Central memory CD4-positive, alpha-beta T cell (primary cell): Measurements from ENCODE around the gene RAC2.

ENCODE experiments used
- DNase-seq: peaks from one replicate; pipeline ENCODE4 v3.0.0; 2022
- total RNA-seq, 3 experiments: gene quantifications; one replicate each; lab custom pipeline; 2026; lab: John Stamatoyannopoulos, UW

Gene RAC2
- 188 to 201 (median 192) reads per million in 3 experiments for total RNA-seq

DNA sequence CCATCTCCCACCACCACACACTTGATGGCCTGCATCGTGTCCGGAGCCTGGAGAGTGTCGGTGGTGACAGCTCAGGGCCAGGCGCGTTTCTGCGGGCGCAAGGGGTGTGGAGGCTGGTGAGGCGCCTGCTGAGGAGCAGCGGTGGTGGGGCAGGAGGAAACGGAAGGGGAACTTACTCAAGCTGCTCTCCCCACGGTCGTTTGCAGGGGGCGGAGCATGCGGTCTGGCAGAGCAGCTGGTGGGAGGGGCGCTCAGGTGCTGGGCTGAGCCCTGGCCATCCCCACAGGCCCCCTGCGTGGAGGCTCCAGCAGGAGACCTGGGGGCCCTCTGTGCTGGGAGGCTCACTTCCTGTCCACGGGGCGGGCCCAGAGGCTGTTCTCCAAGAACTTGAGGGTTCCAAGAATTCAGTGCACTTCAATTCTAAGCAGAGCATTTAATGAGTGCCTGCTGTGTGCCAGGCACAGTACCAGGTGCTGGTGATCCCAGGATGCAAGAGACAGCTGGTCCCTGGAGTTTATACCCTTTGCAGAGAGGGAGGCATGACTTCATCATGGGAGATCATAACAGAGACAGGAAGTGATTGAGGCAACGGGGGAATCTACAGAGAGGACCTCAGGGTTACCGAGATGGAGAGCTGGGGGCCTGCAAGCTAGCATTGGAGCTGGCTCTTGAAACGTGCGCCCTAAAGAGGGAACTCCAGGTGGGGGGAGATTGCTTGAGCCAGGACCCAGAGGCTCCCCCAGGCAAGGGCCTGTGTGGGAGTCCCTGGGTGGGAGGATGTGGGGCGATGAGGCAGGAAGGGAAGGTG is at the start of gene RAC2:
RAC2 (minus strand) TSS at position 156 of the 808 bp plus-strand sequence; CDS start at position 35, 121 bp downstream.
- peak; percentile 77 for DNase-seq

DNA sequence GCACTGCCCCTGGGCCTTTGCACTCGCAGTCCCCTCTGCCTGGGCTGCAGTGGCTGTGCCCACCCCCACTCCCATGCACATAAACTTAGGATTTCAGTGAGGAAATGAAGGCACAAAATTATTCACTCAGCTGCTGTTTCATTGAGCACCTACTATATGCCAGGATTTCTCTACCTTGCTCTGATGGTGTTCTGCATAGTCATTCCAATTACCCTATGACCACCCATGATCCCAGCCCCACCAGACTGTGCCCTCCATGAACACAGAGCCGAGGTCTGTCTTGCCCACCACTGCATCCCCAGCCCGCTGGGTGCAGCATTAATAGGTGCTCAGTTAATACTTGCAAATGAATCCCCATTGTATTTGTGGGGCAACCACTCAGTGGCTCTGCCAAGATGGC is 49.1 kb upstream of the RAC2 start:
- no peak for DNase-seq

DNA sequence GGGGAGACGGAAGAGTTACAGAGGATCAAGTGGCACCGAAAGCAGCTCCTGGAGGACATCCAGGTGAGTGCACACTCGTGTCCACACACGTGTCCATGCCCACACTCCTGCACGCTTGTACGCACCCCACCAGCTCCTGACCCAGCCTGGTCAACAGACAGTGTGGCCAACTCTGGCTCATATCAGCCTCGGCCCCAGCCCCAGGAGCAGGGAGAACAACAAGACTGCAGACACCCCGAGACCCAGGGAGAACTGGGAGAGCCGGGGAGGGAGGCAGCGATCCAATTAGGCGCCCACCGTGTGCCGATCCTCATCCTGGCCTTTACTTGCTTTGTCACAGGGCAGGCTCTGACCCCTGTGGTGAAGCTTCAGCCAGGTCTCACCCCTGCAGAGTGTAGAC is 48.6 kb upstream of the RAC2 start:
- no peak for DNase-seq

DNA sequence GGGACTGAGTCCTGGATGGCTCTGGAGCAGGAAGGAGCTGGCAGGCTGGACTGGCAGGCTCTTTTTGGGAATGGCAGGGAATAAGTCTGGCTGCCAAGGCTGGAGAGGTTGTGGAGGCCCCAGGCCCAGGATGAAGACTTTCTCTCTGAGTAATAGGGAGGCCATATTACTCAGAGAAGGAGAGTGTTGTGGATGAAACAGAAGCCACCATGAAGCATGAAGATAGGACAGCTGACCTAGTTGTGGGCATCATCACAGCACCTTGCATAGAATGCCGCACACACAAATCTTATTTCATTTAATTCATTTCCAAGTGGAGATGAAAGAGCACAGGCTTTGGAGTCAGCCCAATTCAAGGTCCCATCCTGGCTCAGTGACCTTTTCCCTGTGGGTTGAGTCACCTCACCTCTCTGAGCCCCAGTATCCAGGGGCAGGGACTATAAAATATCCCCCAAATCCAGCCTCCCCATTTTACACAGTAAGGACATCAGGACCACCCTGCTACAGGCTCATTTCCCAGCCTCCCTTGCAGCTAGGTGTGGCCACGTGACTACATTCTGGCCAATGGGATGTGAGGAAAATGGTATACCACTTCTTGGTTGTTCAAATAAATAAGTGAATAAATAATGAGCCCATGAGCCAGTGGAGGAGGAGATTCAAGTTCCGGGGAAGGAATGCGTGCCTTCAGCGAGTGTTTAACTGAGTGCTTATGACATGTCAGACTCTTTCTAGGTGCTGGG is 47.7 kb upstream of the RAC2 start:
- DNase-seq: no peak

DNA sequence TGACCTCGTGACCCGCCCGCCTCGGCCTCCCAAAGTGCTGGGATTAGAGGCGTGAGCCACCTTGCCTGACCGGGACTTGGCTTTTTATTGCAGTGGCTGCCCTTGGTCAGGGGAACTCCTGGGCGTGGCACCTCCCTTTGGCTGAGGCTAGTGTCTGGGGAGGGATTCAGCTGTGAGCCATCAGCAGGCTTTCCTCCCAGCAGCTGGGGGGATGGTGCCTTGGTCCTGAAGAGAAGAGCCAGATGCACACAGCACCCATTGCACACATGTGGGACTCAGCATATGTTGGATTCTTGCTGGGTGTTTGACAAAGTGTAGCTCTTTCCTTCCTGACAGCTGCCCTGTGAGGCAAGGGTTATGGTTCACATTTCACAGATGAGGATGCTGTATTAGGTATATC is 46.7 kb upstream of the RAC2 start:
- DNase-seq: no peak

DNA sequence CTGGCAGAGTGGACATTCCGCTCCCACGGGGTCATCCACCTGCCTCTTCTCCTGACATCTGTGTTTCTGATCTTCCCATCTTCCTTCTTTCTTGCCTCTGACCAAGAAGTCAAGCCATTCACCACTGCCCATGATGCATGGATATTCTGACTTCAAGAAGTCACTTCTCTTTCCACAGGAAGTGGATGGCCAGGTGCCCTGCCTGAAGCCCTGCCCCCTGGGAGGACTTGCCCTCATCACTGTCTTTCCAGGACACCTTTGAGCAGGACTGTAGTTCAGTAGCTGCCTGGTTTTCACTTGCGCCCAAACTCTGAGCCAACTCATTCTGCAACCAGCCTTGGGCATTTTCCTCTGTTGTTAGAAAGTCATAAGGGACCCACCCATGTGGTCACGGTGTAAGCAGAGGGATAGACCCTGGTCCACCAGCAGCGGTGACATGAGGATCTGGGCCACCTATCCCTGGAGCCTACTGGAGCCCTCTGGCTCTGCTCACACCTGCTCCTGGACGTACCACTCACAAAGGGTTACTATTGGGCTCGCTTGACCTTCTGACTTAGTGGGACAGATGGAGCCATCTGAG is 45.2 kb upstream of the RAC2 start:
- DNase-seq: no peak

DNA sequence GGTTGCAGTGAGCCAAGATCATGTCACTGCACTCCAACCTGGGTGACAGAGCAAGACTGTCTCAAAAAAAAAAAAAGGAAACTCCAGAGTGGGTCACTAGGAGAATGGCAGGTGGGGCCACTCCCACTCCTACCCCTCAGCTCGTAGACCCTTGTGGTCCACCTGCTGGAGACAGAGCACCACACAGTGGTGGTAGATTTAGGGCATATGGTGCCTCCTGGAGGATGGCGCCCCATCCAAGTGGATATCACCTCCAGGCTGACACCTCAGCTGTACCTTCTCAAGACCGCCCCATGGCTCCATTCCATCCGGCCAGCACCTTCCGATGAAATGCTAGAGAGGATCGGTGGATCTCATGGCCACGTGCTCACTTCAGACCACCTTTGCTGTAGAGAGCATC is 44.5 kb upstream of the RAC2 start:
- DNase-seq: no peak

DNA sequence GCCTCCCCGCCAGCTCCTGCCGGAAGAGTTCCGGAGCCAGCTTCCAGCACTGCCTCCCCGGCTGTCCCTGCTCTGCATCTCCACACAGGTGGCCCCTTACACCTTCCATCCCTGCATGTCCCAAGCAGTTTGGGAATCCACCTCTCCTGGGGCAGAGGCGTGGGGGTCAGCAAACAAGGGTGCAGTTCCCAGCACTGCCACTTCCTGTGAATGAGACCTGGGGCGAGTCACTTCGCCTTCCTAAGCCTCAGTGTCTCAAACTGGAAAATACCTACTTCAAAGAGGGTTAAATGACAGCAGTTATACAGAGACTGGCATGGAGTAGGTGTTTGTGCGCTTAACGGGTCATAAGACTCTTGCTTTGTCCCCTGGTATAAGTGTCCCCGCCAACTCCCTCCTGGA is 43.5 kb upstream of the RAC2 start:
- DNase-seq: no peak

DNA sequence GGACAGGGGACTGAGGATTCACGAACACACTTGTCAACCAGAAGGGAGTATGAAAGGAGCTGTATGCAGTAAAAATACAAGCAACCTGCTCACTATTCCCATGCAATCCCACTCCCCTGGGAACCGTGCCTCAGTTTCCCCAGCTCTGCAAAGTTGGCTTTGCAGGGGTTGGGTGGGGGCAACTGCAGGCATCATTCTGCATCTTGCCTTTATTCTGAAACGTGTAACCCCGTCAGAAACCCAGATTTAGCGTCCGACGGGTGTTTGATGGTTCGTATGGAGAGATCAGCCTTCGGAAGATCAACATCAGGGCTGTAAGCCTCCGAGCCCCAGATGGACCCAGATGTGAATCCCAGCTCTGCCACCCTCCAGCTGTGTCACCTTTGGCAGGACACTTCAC is 41.9 kb upstream of the RAC2 start:
- DNase-seq: no peak

DNA sequence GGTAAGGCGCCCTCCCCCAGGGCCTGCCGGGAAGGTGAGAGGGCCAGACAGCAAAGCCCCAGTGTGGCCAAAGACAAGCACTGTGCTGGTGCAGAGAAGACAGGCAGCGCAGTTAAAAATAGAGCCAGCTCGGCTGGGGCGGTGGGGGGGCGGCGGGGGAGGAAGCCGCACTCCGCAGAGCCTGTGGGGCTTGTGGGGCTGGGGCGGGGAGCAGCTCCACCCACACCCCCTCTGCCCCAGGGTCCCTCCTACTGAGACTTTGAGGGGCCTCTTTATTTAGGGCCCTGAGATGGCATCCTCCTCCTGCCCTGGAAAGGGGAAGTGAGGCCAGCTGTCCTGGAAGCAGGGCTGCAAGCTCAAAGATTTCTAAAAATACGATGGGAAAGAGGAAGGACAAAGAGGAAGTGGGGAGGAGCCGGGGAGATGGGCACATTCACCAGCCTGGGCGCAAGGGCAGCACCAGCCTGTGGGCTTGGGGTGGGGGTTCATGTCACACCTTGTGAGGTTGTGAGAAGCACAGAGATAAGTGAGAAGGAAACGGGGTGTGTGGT is 40.8 kb upstream of the RAC2 start:
- DNase-seq: peak; percentile 33

DNA sequence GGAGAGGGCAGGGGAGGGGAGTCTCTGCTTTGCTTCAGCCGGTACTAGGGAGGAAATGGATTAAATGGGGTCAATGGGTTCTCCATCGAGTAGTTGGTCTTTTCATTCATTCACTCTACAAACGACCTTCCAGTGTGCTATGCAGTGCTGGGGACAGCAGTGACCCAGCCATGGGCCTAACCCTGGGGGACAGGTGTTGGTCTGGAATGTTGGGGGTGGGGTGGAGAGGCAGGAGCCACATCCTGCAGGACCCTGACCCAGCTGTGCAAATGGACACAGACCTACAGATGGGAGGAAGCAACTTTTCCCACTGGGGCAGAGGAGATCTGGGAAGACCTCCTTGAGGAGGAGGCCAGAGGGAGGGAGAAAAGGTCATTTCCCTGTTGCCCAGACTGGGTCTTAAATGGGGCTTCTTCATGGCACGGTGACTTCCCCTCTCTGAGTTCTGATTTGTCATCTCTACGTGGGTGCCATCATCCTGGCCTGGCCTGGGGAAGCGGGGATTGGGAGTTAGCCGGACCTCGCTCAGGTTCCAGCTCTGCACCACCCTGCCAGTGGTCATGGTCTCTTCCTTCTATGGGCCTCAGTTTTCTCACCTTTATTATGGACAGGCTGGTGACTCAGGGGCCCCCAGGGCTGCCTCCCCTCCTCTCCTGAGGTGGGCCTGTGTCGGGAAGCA is 40.2 kb upstream of the RAC2 start:
- DNase-seq: no peak

DNA sequence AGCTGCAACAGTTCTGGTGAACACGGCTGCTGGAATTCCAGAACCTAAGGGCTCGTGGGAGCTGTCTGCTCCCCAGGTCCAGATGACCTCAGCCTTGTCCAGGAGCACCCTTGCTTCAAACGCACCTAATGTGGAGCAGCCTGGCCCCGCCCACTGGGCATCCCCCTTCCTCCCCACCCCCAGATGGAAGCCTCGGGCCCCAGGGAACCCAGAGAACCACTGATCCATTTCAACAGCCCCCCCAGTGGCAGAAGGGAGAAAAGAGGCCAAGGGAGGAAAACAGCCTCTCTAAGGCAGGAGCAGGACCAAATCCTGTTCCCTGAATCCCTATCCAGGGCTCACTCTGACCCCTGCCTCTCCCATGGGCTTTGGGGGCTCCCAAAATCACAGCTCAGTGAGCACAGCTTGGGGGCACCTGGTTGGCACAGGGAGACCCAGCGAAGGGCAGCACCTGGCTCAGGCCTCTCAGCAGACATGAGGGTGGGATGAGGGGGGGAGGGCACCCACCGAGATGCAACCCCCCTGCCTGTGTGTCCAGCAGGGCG is 39.4 kb upstream of the RAC2 start:
- peak; percentile 60 for DNase-seq

DNA sequence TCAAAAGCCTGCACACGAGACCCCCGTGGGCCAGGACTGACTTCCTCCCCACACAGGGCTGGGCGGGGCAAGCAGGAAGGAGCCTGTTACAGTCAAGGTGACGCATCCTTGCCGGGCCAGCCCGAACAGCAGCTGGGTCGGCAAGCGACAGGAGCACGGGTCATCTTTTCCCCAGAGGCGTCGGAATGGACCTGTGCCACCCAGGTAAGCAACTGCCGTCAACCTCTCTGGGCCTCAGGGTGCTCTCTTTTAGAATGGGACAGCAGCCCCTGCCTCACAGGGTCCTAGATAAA is 38.3 kb upstream of the RAC2 start, which contains the start of gene CYTH4:
CYTH4 (plus strand) TSS at position 124 of the 293 bp plus-strand sequence; CDS start at position 186, 62 bp downstream.
- DNase-seq: peak; percentile 63

DNA sequence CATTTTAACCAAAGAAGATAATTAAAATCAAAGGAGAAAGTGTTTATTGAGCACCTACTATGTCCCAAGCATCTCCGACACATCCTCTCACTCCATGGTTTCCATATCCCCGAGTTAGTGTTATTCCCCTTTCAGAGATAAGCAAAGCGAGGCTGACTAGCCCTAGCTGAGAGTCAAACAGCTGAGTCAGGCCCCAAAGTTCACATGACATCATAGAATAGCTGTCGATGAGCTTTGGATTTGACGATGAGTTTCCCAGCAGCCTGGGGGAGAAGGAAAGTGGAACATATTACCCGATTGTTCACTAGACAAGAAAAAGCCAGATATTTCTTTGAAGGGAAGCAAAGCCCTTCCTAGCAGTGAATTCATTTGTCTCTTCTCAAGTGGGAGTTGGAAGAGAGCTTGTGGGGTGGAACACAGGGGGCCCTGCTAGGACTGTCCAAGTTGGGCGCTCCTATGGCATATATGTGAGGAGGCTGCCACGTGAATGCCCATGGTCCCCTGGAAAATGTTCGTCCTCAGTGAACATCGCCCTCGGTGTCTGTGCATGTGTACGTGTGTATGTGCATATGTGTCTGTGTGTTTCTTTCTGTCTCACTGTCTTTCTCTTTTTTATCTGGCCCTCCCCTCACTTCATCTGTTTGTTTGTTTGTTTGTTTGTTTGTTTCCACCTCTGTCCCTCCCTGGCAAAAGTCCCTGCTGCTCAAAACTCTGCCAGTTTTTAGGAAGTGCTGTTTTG is 37.7 kb upstream of the RAC2 start:
- DNase-seq: no peak

DNA sequence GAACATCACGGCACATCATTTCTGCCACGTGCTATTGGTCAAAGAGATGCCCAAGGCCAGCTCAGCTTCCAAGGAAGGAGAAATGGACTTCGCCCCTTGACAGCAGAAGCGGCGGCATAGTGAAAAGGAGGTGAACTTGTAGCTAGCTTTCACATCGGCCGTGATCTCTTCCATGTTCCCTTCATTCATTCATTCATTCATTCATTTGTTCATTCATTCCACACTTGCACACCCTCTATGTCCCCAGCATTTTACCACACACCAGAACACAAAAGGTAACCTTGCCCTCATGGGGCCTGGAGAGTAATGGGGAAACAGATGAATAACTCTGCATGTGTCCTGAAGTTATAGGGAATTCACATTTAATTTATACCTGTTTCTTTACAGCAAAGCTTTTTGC is 37.1 kb upstream of the RAC2 start:
- no peak for DNase-seq

DNA sequence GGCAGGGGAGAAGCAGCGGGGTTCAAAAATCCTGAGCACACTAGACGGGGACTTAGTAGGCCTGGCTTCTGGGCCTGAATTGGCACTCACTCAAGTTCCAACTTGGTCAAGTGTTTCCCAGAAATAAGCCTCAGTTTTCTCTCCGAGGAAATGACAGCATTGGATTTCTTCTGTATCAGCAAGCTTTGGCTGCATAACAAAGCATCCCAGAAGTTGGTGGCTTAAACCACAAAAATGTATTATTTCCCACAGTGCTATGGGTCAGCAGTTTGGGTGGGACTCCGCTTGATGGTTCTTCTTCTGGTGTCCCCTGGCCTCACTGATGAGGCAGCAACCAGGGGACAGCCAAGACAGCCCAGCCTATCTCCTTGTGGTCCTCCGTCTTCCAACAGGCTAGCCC is 36.6 kb upstream of the RAC2 start:
- DNase-seq: no peak

DNA sequence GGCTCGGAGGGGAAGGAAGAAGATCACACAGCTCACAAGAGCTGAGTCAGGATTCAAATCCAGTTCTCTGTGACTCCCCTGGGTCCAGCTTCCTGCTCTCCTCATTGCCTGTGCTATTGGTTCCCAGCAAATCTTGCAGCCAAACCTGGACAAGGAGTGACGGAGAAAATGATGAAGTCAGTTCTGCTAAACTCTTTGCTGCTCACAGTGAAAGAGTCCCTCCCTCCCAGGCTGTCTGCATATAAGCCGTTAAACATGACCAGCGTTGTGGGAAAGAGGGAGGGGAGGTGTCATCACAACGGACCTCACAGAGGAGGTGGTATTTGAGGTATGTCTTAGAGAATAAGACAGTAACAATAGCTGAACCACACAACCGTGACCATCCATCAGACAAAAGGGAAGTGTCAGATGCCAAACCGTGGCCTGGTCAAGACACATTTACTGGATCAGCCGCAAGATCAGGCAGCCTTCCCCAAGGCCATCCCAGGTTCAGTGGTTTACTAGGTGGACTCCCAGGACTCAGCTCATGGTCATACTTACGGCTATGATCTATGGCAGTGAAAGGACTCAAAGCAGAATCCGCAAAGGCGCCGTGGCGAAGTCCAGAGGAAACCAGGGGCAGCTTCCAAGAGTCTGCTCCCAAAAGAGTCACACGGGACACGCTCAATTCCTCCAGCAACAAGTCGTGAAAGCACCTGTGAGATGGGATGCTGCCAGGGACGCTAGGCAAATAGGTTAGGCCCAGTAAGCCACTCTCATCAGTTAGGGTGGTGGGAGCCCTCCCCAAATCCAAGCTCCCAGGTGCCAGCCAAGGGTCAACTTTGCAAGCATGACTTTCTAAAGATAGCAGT is 35.5 kb upstream of the RAC2 start:
- no peak for DNase-seq

DNA sequence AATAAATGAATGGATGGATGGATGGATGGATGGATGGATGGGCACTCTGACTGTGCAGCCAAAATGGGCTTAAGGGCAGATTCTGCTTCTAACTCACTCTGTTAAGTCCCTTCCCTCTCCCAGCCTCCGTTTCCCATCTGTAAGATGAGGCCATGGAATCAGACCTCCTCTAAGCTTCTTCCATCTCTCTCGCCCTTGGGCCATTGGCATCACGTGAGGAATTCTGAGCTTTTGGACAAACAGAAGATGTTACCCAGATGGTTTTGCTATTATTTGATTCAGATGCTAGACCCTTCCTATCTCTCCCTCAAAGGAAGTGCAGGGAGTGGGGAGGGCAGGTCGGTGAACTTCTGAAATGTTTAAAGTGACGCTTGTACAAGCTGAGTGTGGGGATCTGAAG is 34.2 kb upstream of the RAC2 start:
- no peak for DNase-seq

DNA sequence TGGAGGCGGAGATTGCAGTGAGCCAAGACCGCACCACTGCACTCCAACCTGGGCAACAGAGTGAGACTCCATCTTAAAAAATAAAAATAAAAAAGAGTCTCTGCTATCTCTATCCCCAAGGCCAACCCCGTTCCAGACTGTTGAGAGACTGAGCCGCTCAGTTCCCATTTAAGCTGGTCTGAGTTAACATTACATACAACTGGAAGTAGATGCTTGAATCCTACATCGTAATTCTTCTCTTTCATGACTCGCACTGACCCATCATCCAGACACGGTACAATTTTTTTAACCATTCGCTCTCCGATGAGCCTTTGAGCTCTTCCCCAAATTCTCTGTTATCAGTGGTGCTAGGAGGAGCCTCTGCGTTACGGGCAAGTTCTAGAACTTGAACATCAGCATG is 33.3 kb upstream of the RAC2 start:
- no peak for DNase-seq

DNA sequence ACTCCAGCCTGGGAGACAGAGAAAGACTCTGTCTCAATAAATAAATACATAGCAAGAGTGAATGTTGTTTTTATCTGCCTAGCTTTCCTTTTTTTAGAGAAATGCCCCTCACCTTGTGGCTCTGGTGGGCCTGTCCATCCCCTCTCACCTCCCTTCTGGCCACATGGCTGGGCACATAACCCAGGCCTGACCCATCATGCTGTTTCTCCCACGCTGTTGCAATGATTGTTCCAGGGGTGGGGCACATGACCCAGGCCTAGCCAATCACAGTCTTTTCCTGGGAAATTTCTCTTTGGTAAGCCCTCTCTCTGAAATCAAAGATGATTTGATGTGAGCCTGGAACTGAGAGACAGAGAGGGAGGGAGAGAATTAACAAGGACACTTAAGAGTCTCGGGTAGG is 32.7 kb upstream of the RAC2 start:
- DNase-seq: no peak

DNA sequence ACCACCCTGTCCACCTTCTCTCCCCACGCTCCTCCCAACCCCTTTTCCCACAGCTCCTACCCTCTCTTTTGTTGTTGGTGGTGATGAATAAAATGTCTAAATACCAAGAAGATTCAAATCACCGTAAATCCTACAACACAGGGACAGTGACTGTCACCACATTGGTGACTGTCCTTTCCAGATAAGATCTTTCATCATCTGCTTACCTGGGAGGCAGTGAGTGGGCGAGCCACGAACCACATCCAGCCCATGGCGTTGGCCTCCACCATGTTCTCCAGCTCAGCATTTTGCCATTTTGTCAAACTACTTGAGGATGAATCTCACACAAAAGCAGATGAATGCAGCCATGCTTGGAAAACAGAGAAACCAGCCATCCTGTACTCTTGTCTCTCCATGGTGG is 31.6 kb upstream of the RAC2 start:
- no peak for DNase-seq
